Measurements from ENCODE around the gene TRIB2.

The TRIB2 gene

GRCh38 chr2:12719400-12720277 lies 2.9 kb downstream of the TRIB2 start:
- no peak for DNase-seq

- DNase-seq, result no peak
Observed at GRCh38 chr2:12720278-12720620, 3.5 kb downstream of the TRIB2 start.

GRCh38 chr2:12720754-12721378 lies 4.1 kb downstream of the TRIB2 start:
- no peak for DNase-seq

GRCh38 chr2:12721566-12722446 lies 5.1 kb downstream of the TRIB2 start:
- DNase-seq, result peak in 16 of 56 donors; percentile 4 to 58 (median 22)

GRCh38 chr2:12722447-12723316 lies 5.9 kb downstream of the TRIB2 start:
- DNase-seq, result no peak

GRCh38 chr2:12723736-12724463 lies 7.2 kb downstream of the TRIB2 start:
- no peak for DNase-seq

GRCh38 chr2:12725233-12726187 lies 8.8 kb downstream of the TRIB2 start:
- no peak for DNase-seq

- DNase-seq, result no peak
Observed at GRCh38 chr2:12726271-12726670, 9.5 kb downstream of the TRIB2 start.

- no peak for DNase-seq
Observed at GRCh38 chr2:12727065-12727464, 10.3 kb downstream of the TRIB2 start.

GRCh38 chr2:12727641-12728040 lies 10.9 kb downstream of the TRIB2 start:
- DNase-seq, result no peak

GRCh38 chr2:12728221-12728777 lies 11.6 kb downstream of the TRIB2 start:
- DNase-seq, result no peak

GRCh38 chr2:12730265-12730664 lies 13.5 kb downstream of the TRIB2 start:
- DNase-seq, result no peak

GRCh38 chr2:12731701-12732280 lies 15.1 kb downstream of the TRIB2 start:
- no peak for DNase-seq

- no peak for DNase-seq
Observed at GRCh38 chr2:12732651-12733050, 15.9 kb downstream of the TRIB2 start.

- peak in 22 of 56 donors; percentile 9 to 71 (median 32) for DNase-seq
Observed at GRCh38 chr2:12733846-12734245, 17.1 kb downstream of the TRIB2 start.

GRCh38 chr2:12734914-12735654 lies 18.3 kb downstream of the TRIB2 start:
- DNase-seq, result no peak

- DNase-seq, result no peak
Observed at GRCh38 chr2:12737297-12737696, 20.6 kb downstream of the TRIB2 start.
